ENCODE data around the gene NDUFV1.
A peak's percentile ranks its signal among the peaks of the same experiment; 100 is the strongest.
"Not testable (repeated sequence)": the region's sequence is repeated elsewhere in the genome, so short reads cannot be mapped to it uniquely, and the experiment has no call there.

Gene NDUFV1

GRCh38 chr11:67627812-67628624 lies 21.3 kb downstream of the NDUFV1 start:
- no peak for DNase-seq

GRCh38 chr11:67628710-67629385 lies 22.1 kb downstream of the NDUFV1 start:
- DNase-seq = no peak

GRCh38 chr11:67629386-67630227 lies 22.9 kb downstream of the NDUFV1 start, which contains the start of gene NUDT8:
NUDT8 (minus strand) TSS chr11:67629937; CDS start chr11:67629911, 26 bp downstream.
- peak; percentile 77 for DNase-seq

- peak; percentile 96 for DNase-seq
Measured at GRCh38 chr11:67630228-67630942, 23.6 kb downstream of the NDUFV1 start.

GRCh38 chr11:67630943-67631331 lies 24.2 kb downstream of the NDUFV1 start:
- DNase-seq = no peak

- DNase-seq = no peak
Measured at GRCh38 chr11:67631411-67631810, 24.7 kb downstream of the NDUFV1 start.

- no peak for DNase-seq
Measured at GRCh38 chr11:67631853-67632174, 25.1 kb downstream of the NDUFV1 start.

GRCh38 chr11:67632175-67632981 lies 25.6 kb downstream of the NDUFV1 start:
- DNase-seq = no peak

- no peak for DNase-seq
Measured at GRCh38 chr11:67632982-67633755, 26.4 kb downstream of the NDUFV1 start.

GRCh38 chr11:67633758-67634365 lies 27.1 kb downstream of the NDUFV1 start:
- no peak for DNase-seq

GRCh38 chr11:67634366-67635230 lies 27.9 kb downstream of the NDUFV1 start:
- DNase-seq = no peak

- no peak for DNase-seq
Measured at GRCh38 chr11:67635231-67635521, 28.4 kb downstream of the NDUFV1 start.

- DNase-seq = no peak
Measured at GRCh38 chr11:67636962-67637361, 30.2 kb downstream of the NDUFV1 start.

- DNase-seq = not testable (repeated sequence)
Measured at GRCh38 chr11:67637441-67637840, 30.7 kb downstream of the NDUFV1 start.

- DNase-seq = no peak
Measured at GRCh38 chr11:67638535-67639437, 32.0 kb downstream of the NDUFV1 start.

GRCh38 chr11:67639438-67639859 lies 32.7 kb downstream of the NDUFV1 start, which contains the start of gene TBX10:
TBX10 (minus strand) TSS chr11:67639763; CDS start chr11:67639472, 291 bp downstream.
- DNase-seq = no peak

- DNase-seq = peak; percentile 50
Measured at GRCh38 chr11:67640021-67640757, 33.5 kb downstream of the NDUFV1 start.

All from T-helper 9 cell (primary cell).